Measurements from ENCODE around the gene ADAMTSL3. TPM values are rescaled to one million over a fixed set of nuclear protein-coding genes. Genes with fewer than 3 reads are reported as not detected.

The ADAMTSL3 gene
- total RNA-seq, 2 donors from 2014 or later: 0.79 to 3.4 TPM

DNA sequence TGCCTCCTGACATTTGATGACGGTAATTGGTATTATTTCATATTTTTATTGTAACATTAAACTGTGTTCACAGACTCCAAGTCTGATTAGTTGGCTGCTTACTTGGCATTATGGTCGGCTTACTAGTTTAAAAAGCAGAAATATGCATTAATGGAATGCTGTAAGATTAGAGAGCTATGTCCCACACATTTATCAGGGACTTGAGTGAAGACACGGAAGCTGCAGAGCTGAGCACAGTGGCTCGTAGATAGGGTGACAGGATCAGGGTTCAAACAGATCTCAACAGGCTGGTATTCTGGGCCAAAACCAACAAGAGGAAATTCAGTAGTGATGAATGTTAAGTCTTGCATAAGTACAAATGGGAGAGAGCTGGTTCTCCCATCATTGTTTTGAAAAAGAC lies 113.8 kb downstream of the ADAMTSL3 start:
- DNase-seq: no peak
- Histone ChIP-seq H3K9ac (ENCODE audit: extremely low read depth, low read length, poor library complexity, severe bottlenecking) (no peak overlapping the region), H3K36me3 (ENCODE audit: control insufficient read depth, insufficient read depth, low read length) (no peaks in the 10 kb centered on the region), H3K27ac (ENCODE audit: low read depth, low read length) (no peak overlapping the region), H3K4me3 (ENCODE audit: low read length) (no peak overlapping the region), H3K27me3 (ENCODE audit: control insufficient read depth, insufficient read depth, low read length, poor library complexity, severe bottlenecking) (no peaks in the 10 kb centered on the region), H3K9me3 (ENCODE audit: control insufficient read depth, low read length) (no peaks in the 10 kb centered on the region), H3K4me1 (ENCODE audit: control insufficient read depth, insufficient read depth, low read length) (peaks cover 4% of the 10 kb centered on the region)
- no peak overlapping the region for H3K27ac Mint-ChIP-seq
- no peaks in the 10 kb centered on the region for H3K27me3 Mint-ChIP-seq (ENCODE audit: insufficient read depth)
- H3K4me3 Mint-ChIP-seq: no peak overlapping the region
- peaks cover 3% of the 10 kb centered on the region for H3K4me1 Mint-ChIP-seq
- 92 to 100% methylated on average over 1 to 4 of the region's 4 CpGs for WGBS, 2 experiments (ENCODE audit: insufficient coverage in 1 of 2, insufficient read length in 1 of 2)
- TF ChIP-seq CTCF (conservative IDR thresholded peaks at IDR 0.05): no peak
- H3K36me3 Mint-ChIP-seq (ENCODE audit: low read depth): no peaks in the 10 kb centered on the region
- H3K9me3 Mint-ChIP-seq: no peaks in the 10 kb centered on the region

DNA sequence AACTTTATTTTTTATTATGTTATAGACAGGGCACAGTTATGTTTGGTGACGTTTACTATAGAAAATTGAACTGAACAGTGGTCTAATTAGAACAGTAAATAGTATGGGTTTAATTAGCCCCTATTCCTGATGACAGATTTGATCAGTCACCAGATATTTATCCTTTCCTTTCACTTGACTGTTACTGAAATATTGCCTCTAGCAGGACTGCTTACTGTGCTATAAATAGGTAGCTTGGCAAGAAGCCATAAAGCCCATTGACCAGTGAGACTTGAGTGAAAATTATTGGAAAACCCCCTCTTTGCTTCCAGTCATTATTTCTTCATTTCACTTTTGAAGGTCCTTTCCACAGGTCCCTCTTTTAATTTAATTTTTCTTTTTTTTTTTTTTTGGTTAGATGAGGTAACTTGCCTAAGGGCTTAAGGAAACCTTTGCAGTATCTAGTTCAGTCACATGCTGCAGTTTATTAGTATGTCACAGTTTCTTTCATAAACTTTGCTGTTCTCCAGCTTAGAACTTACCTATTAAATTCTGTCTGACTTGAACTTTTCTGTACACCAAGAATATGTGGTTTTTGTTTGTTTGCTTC lies 115.6 kb downstream of the ADAMTSL3 start:
- no peaks in the 10 kb centered on the region for H3K36me3 Mint-ChIP-seq (ENCODE audit: low read depth)
- Histone ChIP-seq H3K27me3 (ENCODE audit: control insufficient read depth, insufficient read depth, low read length, poor library complexity, severe bottlenecking) (no peaks in the 10 kb centered on the region), H3K9ac (ENCODE audit: extremely low read depth, low read length, poor library complexity, severe bottlenecking) (no peak overlapping the region), H3K36me3 (ENCODE audit: control insufficient read depth, insufficient read depth, low read length) (no peaks in the 10 kb centered on the region), H3K27ac (ENCODE audit: low read depth, low read length) (no peak overlapping the region), H3K9me3 (ENCODE audit: control insufficient read depth, low read length) (no peaks in the 10 kb centered on the region), H3K4me3 (ENCODE audit: low read length) (no peak overlapping the region), H3K4me1 (ENCODE audit: control insufficient read depth, insufficient read depth, low read length) (peaks cover 2% of the 10 kb centered on the region)
- no peak overlapping the region for H3K4me3 Mint-ChIP-seq
- no peak for TF ChIP-seq CTCF (conservative IDR thresholded peaks at IDR 0.05)
- WGBS, 2 experiments (ENCODE audit: insufficient coverage in 1 of 2, insufficient read length in 1 of 2): 71 to 100% methylated on average over 1 of the region's 1 CpG
- DNase-seq: no peak
- H3K4me1 Mint-ChIP-seq: peaks cover 3% of the 10 kb centered on the region
- no peaks in the 10 kb centered on the region for H3K27me3 Mint-ChIP-seq (ENCODE audit: insufficient read depth)
- H3K9me3 Mint-ChIP-seq: no peaks in the 10 kb centered on the region
- H3K27ac Mint-ChIP-seq: no peak overlapping the region

- Mint-ChIP-seq H3K4me1 (no peaks in the 10 kb centered on the region), H3K27me3 (ENCODE audit: insufficient read depth) (peaks cover 3% of the 10 kb centered on the region), H3K9me3 (no peaks in the 10 kb centered on the region), H3K27ac (no peak overlapping the region), H3K4me3 (no peak overlapping the region), H3K36me3 (ENCODE audit: low read depth) (no peaks in the 10 kb centered on the region)
- Histone ChIP-seq H3K27ac (ENCODE audit: low read depth, low read length) (no peak overlapping the region), H3K27me3 (ENCODE audit: control insufficient read depth, insufficient read depth, low read length, poor library complexity, severe bottlenecking) (no peaks in the 10 kb centered on the region), H3K36me3 (ENCODE audit: control insufficient read depth, insufficient read depth, low read length) (no peaks in the 10 kb centered on the region), H3K4me3 (ENCODE audit: low read length) (no peak overlapping the region), H3K4me1 (ENCODE audit: control insufficient read depth, insufficient read depth, low read length) (no peaks in the 10 kb centered on the region), H3K9me3 (ENCODE audit: control insufficient read depth, low read length) (no peaks in the 10 kb centered on the region), H3K9ac (ENCODE audit: extremely low read depth, low read length, poor library complexity, severe bottlenecking) (no peak overlapping the region)
- no peak for DNase-seq
- no peak for TF ChIP-seq CTCF (conservative IDR thresholded peaks at IDR 0.05)
- WGBS, 2 experiments (ENCODE audit: insufficient coverage in 1 of 2, insufficient read length in 1 of 2): 86 to 100% methylated on average over 2 of the region's 3 CpGs
Measured at GRCh38 chr15:83775738-83776137, 121.8 kb downstream of the ADAMTSL3 start.
